ENCODE results near the gene CCDC33.

Gene CCDC33

GRCh38 chr15:74290645-74291044 is 54.5 kb downstream of the CCDC33 start:
- Histone ChIP-seq H3K27me3 (ENCODE audit: insufficient read depth, insufficient read length) (peaks cover 86% of the 10 kb centered on the region), H3K4me3 (ENCODE audit: insufficient read length, low read depth) (no peak overlapping the region), H3K4me1 (ENCODE audit: insufficient read depth, insufficient read length) (peaks cover 9% of the 10 kb centered on the region), H3K36me3 (ENCODE audit: insufficient read depth, insufficient read length, low read length) (no peaks in the 10 kb centered on the region), H3K9ac (ENCODE audit: insufficient read length, low read depth) (no peak overlapping the region), H3K9me3 (ENCODE audit: insufficient read depth, low read length) (no peaks in the 10 kb centered on the region)
- no peak for DNase-seq (ENCODE audit: low read depth, low spot score)
- TF ChIP-seq YY1 (IDR thresholded peaks at IDR 0.05; ENCODE audit: insufficient read depth, insufficient read length) (no peak), ZNF274 (IDR thresholded peaks at IDR 0.05; ENCODE audit: low read depth, low read length) (no peak), SUZ12 (IDR thresholded peaks at IDR 0.05; ENCODE audit: extremely low read depth, insufficient read depth, insufficient read length) (no peak)

GRCh38 chr15:74291101-74292071 is 55.3 kb downstream of the CCDC33 start:
- Histone ChIP-seq H3K4me1 (ENCODE audit: insufficient read depth, insufficient read length) (peaks cover 9% of the 10 kb centered on the region), H3K27me3 (ENCODE audit: insufficient read depth, insufficient read length) (peaks cover 88% of the 10 kb centered on the region), H3K9me3 (ENCODE audit: insufficient read depth, low read length) (no peaks in the 10 kb centered on the region), H3K9ac (ENCODE audit: insufficient read length, low read depth) (no peak overlapping the region), H3K4me3 (ENCODE audit: insufficient read length, low read depth) (no peak overlapping the region), H3K36me3 (ENCODE audit: insufficient read depth, insufficient read length, low read length) (no peaks in the 10 kb centered on the region)
- TF ChIP-seq ZNF274 (IDR thresholded peaks at IDR 0.05; ENCODE audit: low read depth, low read length): no peak
- DNase-seq (ENCODE audit: low read depth, low spot score): peak; percentile 93

GRCh38 chr15:74293021-74293810 is 57.1 kb downstream of the CCDC33 start:
- TF ChIP-seq ZNF274 (IDR thresholded peaks at IDR 0.05; ENCODE audit: low read depth, low read length) (no peak), SUZ12 (IDR thresholded peaks at IDR 0.05; ENCODE audit: extremely low read depth, insufficient read depth, insufficient read length) (no peak), YY1 (IDR thresholded peaks at IDR 0.05; ENCODE audit: insufficient read depth, insufficient read length) (no peak)
- no peak overlapping the region for H3K9ac ChIP-seq (ENCODE audit: insufficient read length, low read depth)
- H3K27me3 ChIP-seq (ENCODE audit: insufficient read depth, insufficient read length): peaks cover 90% of the 10 kb centered on the region

GRCh38 chr15:74294010-74294409 is 57.9 kb downstream of the CCDC33 start:
- Histone ChIP-seq H3K4me3 (ENCODE audit: insufficient read length, low read depth) (no peak overlapping the region), H3K9me3 (ENCODE audit: insufficient read depth, low read length) (no peaks in the 10 kb centered on the region), H3K36me3 (ENCODE audit: insufficient read depth, insufficient read length, low read length) (no peaks in the 10 kb centered on the region), H3K4me1 (ENCODE audit: insufficient read depth, insufficient read length) (peaks cover 9% of the 10 kb centered on the region), H3K9ac (ENCODE audit: insufficient read length, low read depth) (no peak overlapping the region), H3K27me3 (ENCODE audit: insufficient read depth, insufficient read length) (peaks cover 85% of the 10 kb centered on the region)
- TF ChIP-seq SUZ12 (IDR thresholded peaks at IDR 0.05; ENCODE audit: extremely low read depth, insufficient read depth, insufficient read length) (no peak), YY1 (IDR thresholded peaks at IDR 0.05; ENCODE audit: insufficient read depth, insufficient read length) (no peak), ZNF274 (IDR thresholded peaks at IDR 0.05; ENCODE audit: low read depth, low read length) (no peak)
- DNase-seq (ENCODE audit: low read depth, low spot score): no peak

More at GRCh38 chr15:74293021-74293810, 57.1 kb downstream of the CCDC33 start:
- Histone ChIP-seq H3K4me1 (ENCODE audit: insufficient read depth, insufficient read length) (peaks cover 9% of the 10 kb centered on the region), H3K36me3 (ENCODE audit: insufficient read depth, insufficient read length, low read length) (no peaks in the 10 kb centered on the region), H3K4me3 (ENCODE audit: insufficient read length, low read depth) (no peak overlapping the region), H3K9me3 (ENCODE audit: insufficient read depth, low read length) (no peaks in the 10 kb centered on the region)
- no peak for DNase-seq (ENCODE audit: low read depth, low spot score)

- Histone ChIP-seq H3K27me3 (ENCODE audit: insufficient read depth, insufficient read length) (peaks cover 85% of the 10 kb centered on the region), H3K36me3 (ENCODE audit: insufficient read depth, insufficient read length, low read length) (no peaks in the 10 kb centered on the region), H3K4me3 (ENCODE audit: insufficient read length, low read depth) (no peak overlapping the region), H3K4me1 (ENCODE audit: insufficient read depth, insufficient read length) (peaks cover 19% of the 10 kb centered on the region), H3K9me3 (ENCODE audit: insufficient read depth, low read length) (no peaks in the 10 kb centered on the region), H3K9ac (ENCODE audit: insufficient read length, low read depth) (no peak overlapping the region)
- no peak for DNase-seq (ENCODE audit: low read depth, low spot score)
- TF ChIP-seq SUZ12 (IDR thresholded peaks at IDR 0.05; ENCODE audit: extremely low read depth, insufficient read depth, insufficient read length) (no peak), ZNF274 (IDR thresholded peaks at IDR 0.05; ENCODE audit: low read depth, low read length) (no peak)
These were observed 59.7 kb downstream of the CCDC33 start for GRCh38 chr15:74295800-74296199.

- Histone ChIP-seq H3K4me1 (ENCODE audit: insufficient read depth, insufficient read length) (peaks cover 21% of the 10 kb centered on the region), H3K27me3 (ENCODE audit: insufficient read depth, insufficient read length) (peaks cover 85% of the 10 kb centered on the region), H3K9ac (ENCODE audit: insufficient read length, low read depth) (no peak overlapping the region), H3K9me3 (ENCODE audit: insufficient read depth, low read length) (no peaks in the 10 kb centered on the region), H3K4me3 (ENCODE audit: insufficient read length, low read depth) (no peak overlapping the region), H3K36me3 (ENCODE audit: insufficient read depth, insufficient read length, low read length) (no peaks in the 10 kb centered on the region)
- DNase-seq (ENCODE audit: low read depth, low spot score): no peak
- TF ChIP-seq SUZ12 (IDR thresholded peaks at IDR 0.05; ENCODE audit: extremely low read depth, insufficient read depth, insufficient read length) (no peak), ZNF274 (IDR thresholded peaks at IDR 0.05; ENCODE audit: low read depth, low read length) (no peak), YY1 (IDR thresholded peaks at IDR 0.05; ENCODE audit: insufficient read depth, insufficient read length) (no peak)
These were observed 61.8 kb downstream of the CCDC33 start for GRCh38 chr15:74297887-74298286.
